Karpas-422 (cell line): ENCODE results near the gene ATRNL1. TPM values are rescaled to one million over a fixed set of nuclear protein-coding genes. Genes with fewer than 3 reads are reported as not detected.

Source experiments
- DNase-seq: peaks from one replicate; pipeline ENCODE4 v3.0.0-alpha.2; 2015
- H2AFZ ChIP-seq: fragments of 200-600 bp; sonication (generic); 2 replicates; pipeline ENCODE4 v1.6.1; 2014; ENCODE audit warnings: antibody characterized with exemption, low read length, mixed read lengths
- H3K27ac ChIP-seq: fragments of 200-600 bp; sonication (generic); 2 replicates; pipeline ENCODE4 v1.5.1; 2014; ENCODE audit warnings: mild to moderate bottlenecking, low read length, moderate library complexity
- H3K27me3 ChIP-seq: fragments of 200-600 bp; sonication (generic); 2 replicates; pipeline ENCODE4 v1.6.1; 2014; ENCODE audit warnings: low read length, mixed read lengths
- H3K36me3 ChIP-seq: fragments of 200-600 bp; sonication (generic); 2 replicates; pipeline ENCODE4 v1.6.1; 2014; ENCODE audit warnings: low read length, mixed read lengths; ENCODE audit not compliant: insufficient read depth
- H3K4me1 ChIP-seq: fragments of 200-600 bp; sonication (generic); 2 replicates; pipeline ENCODE4 v1.6.1; 2014; ENCODE audit warnings: mild to moderate bottlenecking, low read length, mixed read lengths
- H3K4me2 ChIP-seq: fragments of 200-600 bp; sonication (generic); 2 replicates; pipeline ENCODE4 v1.6.1; 2014; ENCODE audit warnings: low read length, low read depth, mild to moderate bottlenecking; ENCODE audit not compliant: poor library complexity, severe bottlenecking
- H3K4me3 ChIP-seq: fragments of 200-600 bp; sonication (generic); 2 replicates; pipeline ENCODE4 v1.5.1; 2014; ENCODE audit warnings: mild to moderate bottlenecking, antibody characterized with exemption, low read length, mixed read lengths
- H3K79me2 ChIP-seq: fragments of 200-600 bp; sonication (generic); 2 replicates; pipeline ENCODE4 v1.6.1; 2014; ENCODE audit warnings: mild to moderate bottlenecking, low read length, mixed read lengths
- H3K9ac ChIP-seq: fragments of 200-600 bp; sonication (generic); 2 replicates; pipeline ENCODE4 v1.6.0; 2014; ENCODE audit warnings: low read length
- H3K9me2 ChIP-seq: fragments of 200-600 bp; sonication (generic), shearing (Covaris generic); replicated peaks from 2 replicates; pipeline ENCODE4 v1.6.0; 2014; ENCODE audit warnings: mild to moderate bottlenecking, low read length, moderate library complexity; ENCODE audit not compliant: insufficient read depth
- H3K9me3 ChIP-seq: fragments of 300-700, 200-600 bp; sonication (generic); 2 replicates; pipeline ENCODE4 v1.6.1; 2014; ENCODE audit warnings: low read length, mixed read lengths
- H4K20me1 ChIP-seq: fragments of 200-600 bp; sonication (generic); 2 replicates; pipeline ENCODE4 v1.6.1; 2014; ENCODE audit warnings: mild to moderate bottlenecking, antibody characterized with exemption, low read length, low read depth; ENCODE audit not compliant: insufficient read depth
- total RNA-seq: library from RNA; depleted of rRNA; stranded (reverse); fragments of >200 nt; shearing (Covaris generic); gene quantifications from 2 replicates; pipeline ENCODE4 v1.2.3, GENCODE V29; 2014; ENCODE audit warnings: low replicate concordance

The ATRNL1 gene
- total RNA-seq, 1 experiment from 2014 or later: not detected

- H3K4me3 ChIP-seq: no peak overlapping the region
- H3K9ac ChIP-seq: no peak overlapping the region
- H4K20me1 ChIP-seq: no peaks in the 10 kb centered on the region
- H2AFZ ChIP-seq: no peak overlapping the region
- no peaks in the 10 kb centered on the region for H3K9me3 ChIP-seq
- H3K4me2 ChIP-seq: no peak overlapping the region
- H3K4me1 ChIP-seq: no peaks in the 10 kb centered on the region
- H3K79me2 ChIP-seq: no peaks in the 10 kb centered on the region
- no peak overlapping the region for H3K27ac ChIP-seq
- H3K27me3 ChIP-seq: no peaks in the 10 kb centered on the region
- H3K36me3 ChIP-seq: no peaks in the 10 kb centered on the region
- H3K9me2 ChIP-seq: no peaks in the 10 kb centered on the region
- no peak for DNase-seq
These were observed 42.7 kb upstream of the ATRNL1 start for GRCh38 chr10:115050375-115051010.

- H3K36me3 ChIP-seq: no peaks in the 10 kb centered on the region
- H3K79me2 ChIP-seq: no peaks in the 10 kb centered on the region
- no peak overlapping the region for H3K4me3 ChIP-seq
- H2AFZ ChIP-seq: no peak overlapping the region
- DNase-seq: no peak
- no peak overlapping the region for H3K27ac ChIP-seq
- no peaks in the 10 kb centered on the region for H3K9me2 ChIP-seq
- H3K27me3 ChIP-seq: no peaks in the 10 kb centered on the region
- H3K9me3 ChIP-seq: no peaks in the 10 kb centered on the region
- no peak overlapping the region for H3K4me2 ChIP-seq
- no peak overlapping the region for H3K9ac ChIP-seq
- no peaks in the 10 kb centered on the region for H3K4me1 ChIP-seq
- no peaks in the 10 kb centered on the region for H4K20me1 ChIP-seq
These were observed 41.9 kb upstream of the ATRNL1 start for GRCh38 chr10:115051216-115051615.

GRCh38 chr10:115052226-115052625, 40.9 kb upstream of the ATRNL1 start:
- H3K4me2 ChIP-seq: no peak overlapping the region
- no peak overlapping the region for H3K27ac ChIP-seq
- no peaks in the 10 kb centered on the region for H3K27me3 ChIP-seq
- no peaks in the 10 kb centered on the region for H3K79me2 ChIP-seq
- no peaks in the 10 kb centered on the region for H3K9me3 ChIP-seq
- H3K4me3 ChIP-seq: no peak overlapping the region
- H3K36me3 ChIP-seq: no peaks in the 10 kb centered on the region
- H3K4me1 ChIP-seq: no peaks in the 10 kb centered on the region
- no peak for DNase-seq
- no peaks in the 10 kb centered on the region for H4K20me1 ChIP-seq
- H3K9me2 ChIP-seq: no peaks in the 10 kb centered on the region
- H3K9ac ChIP-seq: no peak overlapping the region
- H2AFZ ChIP-seq: no peak overlapping the region

DNA sequence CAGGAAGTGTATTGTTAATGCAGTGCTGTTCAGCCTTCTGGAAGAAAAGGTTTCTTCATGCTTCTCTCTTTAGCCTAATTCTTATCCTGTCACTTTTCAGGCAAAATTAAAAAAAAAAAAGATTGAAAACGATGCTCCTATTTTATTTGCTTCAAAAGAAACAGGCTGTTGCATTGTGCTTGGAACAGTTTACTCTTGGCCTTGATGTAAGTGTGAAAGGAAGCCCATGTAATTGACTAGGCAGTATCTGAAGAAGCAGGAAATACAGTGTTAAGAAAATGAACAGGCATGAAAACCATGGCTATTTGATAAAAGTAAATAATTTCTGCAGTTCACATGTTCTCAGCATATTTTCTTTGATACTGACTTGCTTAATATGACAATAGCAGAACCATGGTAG, 40.4 kb upstream of the ATRNL1 start:
- H3K79me2 ChIP-seq: no peaks in the 10 kb centered on the region
- H3K9me3 ChIP-seq: no peaks in the 10 kb centered on the region
- H3K27ac ChIP-seq: no peak overlapping the region
- H4K20me1 ChIP-seq: no peaks in the 10 kb centered on the region
- H3K4me1 ChIP-seq: no peaks in the 10 kb centered on the region
- H2AFZ ChIP-seq: no peak overlapping the region
- no peaks in the 10 kb centered on the region for H3K9me2 ChIP-seq
- DNase-seq: no peak
- no peaks in the 10 kb centered on the region for H3K27me3 ChIP-seq
- no peak overlapping the region for H3K4me2 ChIP-seq
- H3K36me3 ChIP-seq: no peaks in the 10 kb centered on the region
- no peak overlapping the region for H3K9ac ChIP-seq
- H3K4me3 ChIP-seq: no peak overlapping the region

- Histone ChIP-seq H3K9me2 (no peaks in the 10 kb centered on the region), H3K4me2 (no peak overlapping the region), H3K4me1 (no peaks in the 10 kb centered on the region), H3K27ac (no peak overlapping the region), H3K9ac (no peak overlapping the region), H2AFZ (no peak overlapping the region), H3K79me2 (no peaks in the 10 kb centered on the region), H3K9me3 (no peaks in the 10 kb centered on the region), H3K4me3 (no peak overlapping the region), H4K20me1 (no peaks in the 10 kb centered on the region), H3K36me3 (no peaks in the 10 kb centered on the region), H3K27me3 (no peaks in the 10 kb centered on the region)
- DNase-seq: no peak
These were observed 37.0 kb upstream of the ATRNL1 start for GRCh38 chr10:115056186-115056585.

DNA sequence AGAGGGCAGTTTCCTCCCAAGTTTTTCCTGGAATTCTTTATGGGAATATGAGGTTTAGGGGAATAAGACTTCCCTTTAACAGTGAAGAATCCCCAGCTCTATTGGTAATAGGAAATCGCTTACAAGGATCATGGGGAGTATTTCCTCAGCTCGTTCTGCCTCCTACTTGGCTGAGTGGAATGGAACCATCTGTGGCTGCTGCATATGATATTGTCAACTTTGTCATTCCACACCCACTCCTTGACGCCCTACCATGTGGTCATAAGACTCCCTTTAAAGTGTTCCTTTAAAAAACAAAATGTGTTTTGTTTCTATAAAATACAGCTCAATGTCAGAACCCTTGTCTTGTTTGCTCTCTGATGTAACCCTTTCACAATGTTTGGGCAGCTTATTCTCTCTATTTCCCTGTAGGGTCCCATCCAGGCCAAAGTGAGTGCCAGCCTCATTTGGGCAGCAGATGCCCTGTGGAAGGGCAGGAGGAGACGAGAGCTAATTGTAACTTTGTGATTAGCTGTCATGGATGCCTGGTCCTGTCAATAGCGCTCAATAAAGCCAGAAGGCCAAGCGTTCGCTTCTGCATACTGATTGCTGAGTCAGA, 33.8 kb upstream of the ATRNL1 start:
- H2AFZ ChIP-seq: no peak overlapping the region

GRCh38 chr10:115063701-115064658, 29.2 kb upstream of the ATRNL1 start:
- no peaks in the 10 kb centered on the region for H3K9me3 ChIP-seq
- no peaks in the 10 kb centered on the region for H3K9me2 ChIP-seq
- no peaks in the 10 kb centered on the region for H3K79me2 ChIP-seq
- no peaks in the 10 kb centered on the region for H3K36me3 ChIP-seq
- no peak overlapping the region for H3K4me2 ChIP-seq
- no peak overlapping the region for H3K27ac ChIP-seq
- H3K4me3 ChIP-seq: no peak overlapping the region
- DNase-seq: no peak
- no peaks in the 10 kb centered on the region for H3K27me3 ChIP-seq
- H3K9ac ChIP-seq: no peak overlapping the region
- no peak overlapping the region for H2AFZ ChIP-seq
- H4K20me1 ChIP-seq: no peaks in the 10 kb centered on the region
- H3K4me1 ChIP-seq: no peaks in the 10 kb centered on the region

More for the DNA sequence above, 33.8 kb upstream of the ATRNL1 start:
- Histone ChIP-seq H3K4me2 (no peak overlapping the region), H3K79me2 (no peaks in the 10 kb centered on the region), H3K9me3 (no peaks in the 10 kb centered on the region), H3K4me3 (no peak overlapping the region), H3K27me3 (no peaks in the 10 kb centered on the region), H3K9me2 (no peaks in the 10 kb centered on the region), H3K4me1 (no peaks in the 10 kb centered on the region), H3K36me3 (no peaks in the 10 kb centered on the region), H4K20me1 (no peaks in the 10 kb centered on the region), H3K9ac (no peak overlapping the region), H3K27ac (no peak overlapping the region)
- no peak for DNase-seq

DNA sequence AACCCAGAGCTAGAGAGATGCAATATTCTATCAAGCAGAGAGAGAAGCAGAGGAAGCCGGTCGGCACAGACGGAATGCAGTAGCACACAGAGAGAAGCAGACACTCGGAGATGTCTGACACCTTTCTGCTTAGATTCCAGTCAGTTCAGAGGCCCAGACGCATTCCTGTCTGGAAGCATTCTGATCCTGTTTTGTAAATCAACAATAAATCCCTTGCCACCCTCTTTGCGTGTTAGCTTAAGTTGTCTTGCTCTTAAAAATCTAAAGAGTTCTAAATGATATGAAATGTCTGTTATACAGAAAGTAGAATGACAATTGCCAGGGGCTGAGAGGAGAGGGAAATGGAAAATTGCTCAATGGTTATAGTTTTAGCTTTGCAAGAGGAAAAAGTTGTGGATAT, 27.4 kb upstream of the ATRNL1 start:
- no peak overlapping the region for H3K4me3 ChIP-seq
- no peaks in the 10 kb centered on the region for H3K36me3 ChIP-seq
- H4K20me1 ChIP-seq: no peaks in the 10 kb centered on the region
- DNase-seq: no peak
- H3K79me2 ChIP-seq: no peaks in the 10 kb centered on the region
- H2AFZ ChIP-seq: no peak overlapping the region
- H3K9me2 ChIP-seq: no peaks in the 10 kb centered on the region
- H3K27ac ChIP-seq: no peak overlapping the region
- no peak overlapping the region for H3K9ac ChIP-seq
- H3K4me1 ChIP-seq: no peaks in the 10 kb centered on the region
- no peak overlapping the region for H3K4me2 ChIP-seq
- no peaks in the 10 kb centered on the region for H3K27me3 ChIP-seq
- no peaks in the 10 kb centered on the region for H3K9me3 ChIP-seq
